Cardiac muscle cell (in vitro differentiated cells and primary cell): ENCODE data around the gene FRAT1. TPM values are rescaled to one million over a fixed set of nuclear protein-coding genes. Genes with fewer than 3 reads are reported as not detected.

Experiments used
- DNase-seq, 2 donors: peaks; one replicate each; pipeline versions ENCODE4 v3.0.0 to v3.0.0-alpha.2; 2010 to 2017; ENCODE audit warnings: low read depth in 1 of 2, low spot score in 1 of 2
- H3K27ac ChIP-seq: fragments of 200-600 bp; sonication (generic); 2 replicates; pipeline ENCODE4 v1.5.1; 2016
- H3K27me3 ChIP-seq: fragments of 200-600 bp; sonication (generic); 2 replicates; pipeline ENCODE4 v1.6.0; 2016; ENCODE audit warnings: control low read depth
- H3K36me3 ChIP-seq: fragments of 200-600 bp; sonication (generic); 2 replicates; pipeline ENCODE4 v1.5.1; 2016; ENCODE audit warnings: control low read depth
- H3K4me1 ChIP-seq: fragments of 200-600 bp; sonication (generic); 2 replicates; pipeline ENCODE4 v1.8.1; 2017; ENCODE audit warnings: low read depth, mild to moderate bottlenecking, mixed run types
- H3K4me3 ChIP-seq: fragments of 200-600 bp; sonication (generic); 2 replicates; pipeline ENCODE4 v1.5.1; 2016; ENCODE audit warnings: mild to moderate bottlenecking
- H3K9me3 ChIP-seq: fragments of 200-600 bp; sonication (generic); 2 replicates; pipeline ENCODE4 v1.5.1; 2017; ENCODE audit warnings: low read depth, mild to moderate bottlenecking, control low read depth
- polyA plus RNA-seq: library from polyadenylated mRNA; unstranded; fragments of >200 nt; fragmentation: Nextera tagmentation; extraction: Ambion mirVana; gene quantifications from 2 replicates; pipeline ENCODE4 v1.2.1, GENCODE V29; 2016
- total RNA-seq: library from RNA; depleted of rRNA; stranded (reverse); fragments of >200 nt; gene quantifications from 2 replicates; pipeline ENCODE4 v1.2.3, GENCODE V29; 2016
- TF ChIP-seq, protein P1 (sequence below): IDR thresholded peaks from 2 replicates; pipeline ENCODE4 v1.5.1; 2012; ENCODE audit warnings: low read depth, mild to moderate bottlenecking, low read length

The FRAT1 gene
- total and polyA plus RNA-seq, 2 experiments from 2014 or later = 12.3 to 17.3 TPM

DNA sequence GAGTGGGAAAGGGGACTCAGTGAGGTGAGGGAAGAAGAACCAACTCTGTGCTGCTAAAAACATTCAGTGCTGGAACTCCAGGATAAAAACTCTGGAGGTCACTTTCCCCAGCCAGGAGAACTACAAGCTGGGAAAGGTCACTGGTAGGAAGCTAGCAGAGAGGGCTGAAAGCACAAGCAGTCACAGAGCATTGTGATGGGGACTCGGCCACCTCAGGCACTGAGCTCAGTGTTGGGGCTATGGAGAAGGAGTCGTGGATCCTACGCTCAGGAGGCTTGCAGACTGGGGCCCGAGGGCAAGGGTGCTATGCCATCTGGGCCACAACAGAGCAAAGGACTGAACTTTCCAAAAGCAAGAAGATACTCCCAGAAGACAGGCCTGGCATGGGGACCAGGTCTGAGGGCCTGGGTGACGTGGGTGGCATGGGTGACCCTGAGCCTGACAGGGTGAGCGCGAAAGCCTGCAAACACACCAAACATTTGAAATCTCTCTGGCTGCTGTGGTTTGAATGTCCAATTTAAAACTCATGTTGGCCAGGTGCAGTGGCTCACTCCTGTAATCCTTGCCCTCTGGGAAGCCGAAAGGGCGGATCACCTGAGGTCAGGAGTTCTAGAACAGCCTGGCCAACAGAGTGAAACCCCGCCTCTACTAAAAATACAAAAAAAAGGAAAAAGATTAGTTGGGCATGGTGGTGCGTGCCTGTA, 16.8 kb upstream of the FRAT1 start:
- no peak for DNase-seq
- no peaks in the 10 kb centered on the region for H3K36me3 ChIP-seq
- H3K4me1 ChIP-seq = peaks cover 13% of the 10 kb centered on the region
- H3K27me3 ChIP-seq = no peaks in the 10 kb centered on the region
- H3K27ac ChIP-seq = no peak overlapping the region
- TF ChIP-seq, protein P1, sequence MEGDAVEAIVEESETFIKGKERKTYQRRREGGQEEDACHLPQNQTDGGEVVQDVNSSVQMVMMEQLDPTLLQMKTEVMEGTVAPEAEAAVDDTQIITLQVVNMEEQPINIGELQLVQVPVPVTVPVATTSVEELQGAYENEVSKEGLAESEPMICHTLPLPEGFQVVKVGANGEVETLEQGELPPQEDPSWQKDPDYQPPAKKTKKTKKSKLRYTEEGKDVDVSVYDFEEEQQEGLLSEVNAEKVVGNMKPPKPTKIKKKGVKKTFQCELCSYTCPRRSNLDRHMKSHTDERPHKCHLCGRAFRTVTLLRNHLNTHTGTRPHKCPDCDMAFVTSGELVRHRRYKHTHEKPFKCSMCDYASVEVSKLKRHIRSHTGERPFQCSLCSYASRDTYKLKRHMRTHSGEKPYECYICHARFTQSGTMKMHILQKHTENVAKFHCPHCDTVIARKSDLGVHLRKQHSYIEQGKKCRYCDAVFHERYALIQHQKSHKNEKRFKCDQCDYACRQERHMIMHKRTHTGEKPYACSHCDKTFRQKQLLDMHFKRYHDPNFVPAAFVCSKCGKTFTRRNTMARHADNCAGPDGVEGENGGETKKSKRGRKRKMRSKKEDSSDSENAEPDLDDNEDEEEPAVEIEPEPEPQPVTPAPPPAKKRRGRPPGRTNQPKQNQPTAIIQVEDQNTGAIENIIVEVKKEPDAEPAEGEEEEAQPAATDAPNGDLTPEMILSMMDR = no peak
- H3K4me3 ChIP-seq = no peak overlapping the region
- H3K9me3 ChIP-seq = no peaks in the 10 kb centered on the region

DNA sequence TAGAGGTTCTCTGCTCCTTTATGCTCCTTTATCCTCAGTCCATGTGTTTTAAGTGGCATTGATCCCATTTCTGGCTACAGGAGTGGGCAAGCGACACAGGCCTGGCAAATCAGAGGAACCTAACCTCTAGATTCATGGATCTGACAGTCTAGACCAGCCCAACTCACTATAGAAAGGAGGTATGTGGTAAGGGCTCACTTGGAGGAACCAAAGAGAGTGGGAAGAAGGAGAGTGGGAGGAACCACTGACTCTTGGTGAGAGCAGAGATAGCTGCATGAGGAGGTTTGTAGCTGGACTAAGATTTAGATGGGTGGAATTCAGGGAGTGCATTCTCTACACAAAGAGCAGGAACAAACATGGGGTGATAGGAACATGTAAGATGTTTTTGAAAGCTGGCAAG, 11.6 kb upstream of the FRAT1 start:
- Histone ChIP-seq H3K4me3 (no peak overlapping the region), H3K36me3 (no peaks in the 10 kb centered on the region), H3K9me3 (no peaks in the 10 kb centered on the region), H3K4me1 (no peaks in the 10 kb centered on the region), H3K27me3 (no peaks in the 10 kb centered on the region), H3K27ac (no peak overlapping the region)
- TF ChIP-seq, protein P1 = no peak
- DNase-seq = peak in 1 of 2 donors; percentile 27

DNA sequence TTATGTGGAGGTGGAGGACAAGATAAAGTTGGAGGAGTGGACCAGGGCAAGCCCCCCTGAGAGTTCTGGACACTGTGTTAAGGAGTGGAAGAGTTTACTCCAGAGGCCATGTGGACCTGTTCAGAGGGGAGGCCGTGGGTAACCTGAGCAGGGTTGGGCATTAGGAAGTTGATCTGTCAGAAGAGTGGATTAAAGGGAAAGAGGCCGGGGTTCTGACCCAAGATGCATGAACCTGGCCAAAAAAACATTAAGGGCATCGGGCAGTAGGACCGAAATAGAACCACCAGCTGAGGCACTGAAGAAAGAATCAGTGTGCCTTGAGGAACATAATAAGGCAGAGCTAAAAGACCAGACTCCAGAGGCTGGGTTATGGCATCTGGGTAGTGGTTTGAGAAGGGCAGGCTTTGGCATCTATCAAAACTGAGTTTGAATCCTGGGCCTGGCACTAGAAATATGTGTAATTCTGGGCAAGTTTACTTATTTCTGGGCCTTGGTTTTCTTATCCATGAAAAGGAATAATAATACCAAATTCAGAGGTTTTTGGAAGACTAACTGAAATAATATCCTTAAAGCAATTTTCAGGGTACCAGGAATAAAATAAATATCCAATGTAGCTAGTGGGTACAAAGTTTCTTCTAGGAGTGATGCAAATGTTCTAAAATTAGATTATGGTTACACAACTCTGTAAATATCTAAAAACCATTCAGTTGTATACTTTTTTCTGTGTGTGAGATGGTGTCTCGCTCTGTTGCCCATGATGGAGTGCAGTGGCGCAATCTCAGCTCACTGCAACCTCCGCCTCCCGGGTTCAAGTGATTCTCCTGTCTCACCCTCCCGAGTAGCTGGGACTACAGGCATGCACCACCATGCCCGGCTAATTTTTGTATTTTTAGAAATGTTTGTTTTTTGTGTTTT, 10.9 kb upstream of the FRAT1 start:
- Histone ChIP-seq H3K9me3 (no peaks in the 10 kb centered on the region), H3K27me3 (no peaks in the 10 kb centered on the region), H3K4me3 (no peak overlapping the region), H3K27ac (no peak overlapping the region), H3K4me1 (no peaks in the 10 kb centered on the region), H3K36me3 (no peaks in the 10 kb centered on the region)
- no peak for DNase-seq
- TF ChIP-seq, protein P1 = no peak

DNA sequence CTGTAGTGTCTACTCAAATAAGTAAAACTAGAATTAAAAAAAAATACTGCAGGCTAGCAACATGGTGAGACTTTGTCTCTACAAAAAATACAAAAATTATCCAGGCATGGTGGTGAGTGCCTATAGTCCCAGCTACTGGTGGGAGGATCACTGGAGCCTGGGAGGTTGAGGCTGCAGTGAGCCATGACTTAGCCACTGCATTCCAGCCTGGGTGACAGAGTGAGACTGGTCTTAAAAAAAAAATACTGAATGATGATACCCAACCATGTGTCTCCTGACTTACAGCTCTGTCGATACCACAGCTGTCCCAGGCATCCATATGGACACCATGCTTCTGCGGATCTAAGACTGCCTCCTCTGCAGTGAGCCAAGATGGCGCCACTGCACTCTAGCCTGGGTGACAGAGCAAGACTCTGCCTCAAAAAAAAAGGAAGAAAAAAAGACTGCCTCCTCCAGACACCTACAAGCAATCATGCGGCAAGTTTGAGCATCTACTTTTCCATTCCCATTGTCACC, 7.9 kb upstream of the FRAT1 start:
- Histone ChIP-seq H3K36me3 (no peaks in the 10 kb centered on the region), H3K4me3 (no peak overlapping the region), H3K4me1 (no peaks in the 10 kb centered on the region), H3K27me3 (no peaks in the 10 kb centered on the region), H3K9me3 (no peaks in the 10 kb centered on the region), H3K27ac (no peak overlapping the region)
- TF ChIP-seq, protein P1 = no peak
- DNase-seq = no peak

DNA sequence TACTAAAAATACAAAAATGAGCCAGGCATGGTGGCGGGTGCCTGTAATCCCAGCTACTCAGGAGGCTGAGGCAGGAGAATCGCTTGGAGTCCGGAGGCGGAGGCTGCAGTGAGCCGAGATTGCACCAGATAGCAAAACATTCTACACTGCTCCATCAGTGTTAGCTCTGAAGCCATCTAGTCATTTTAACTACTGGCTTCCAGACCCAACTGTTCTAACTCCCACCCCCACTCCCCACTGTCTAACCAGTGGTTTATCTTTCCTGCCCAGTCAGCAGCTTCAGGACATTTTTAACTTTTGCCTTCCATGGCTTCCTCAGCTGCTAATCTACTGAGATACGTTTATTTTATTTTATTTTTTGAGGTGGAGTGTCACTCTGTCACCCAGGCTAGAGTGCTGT, 6.2 kb upstream of the FRAT1 start:
- no peaks in the 10 kb centered on the region for H3K9me3 ChIP-seq
- TF ChIP-seq, protein P1 = no peak
- no peak for DNase-seq
- no peaks in the 10 kb centered on the region for H3K27me3 ChIP-seq
- no peak overlapping the region for H3K4me3 ChIP-seq
- H3K36me3 ChIP-seq = no peaks in the 10 kb centered on the region
- no peaks in the 10 kb centered on the region for H3K4me1 ChIP-seq
- no peak overlapping the region for H3K27ac ChIP-seq
